ENCODE results near the gene EYA2.
A peak's percentile ranks its signal among the peaks of the same experiment; 100 is the strongest.

EYA2 gene

GRCh38 chr20:47073766-47074475 lies 179.3 kb downstream of the EYA2 start:
- Mint-ChIP-seq H3K9me3 (peaks cover 47% of the 10 kb centered on the region), H3K4me1 (no peaks in the 10 kb centered on the region), H3K27me3 (ENCODE audit: low read depth) (no peaks in the 10 kb centered on the region), H3K4me3 (no peak overlapping the region), H3K27ac (no peak overlapping the region), H3K36me3 (ENCODE audit: low read depth) (peaks cover 52% of the 10 kb centered on the region)
- TF ChIP-seq CTCF (IDR thresholded peaks at IDR 0.05; ENCODE audit: unreplicated experiment in 3 of 3): no peak

- peaks cover 54% of the 10 kb centered on the region for H3K36me3 Mint-ChIP-seq (ENCODE audit: low read depth)
Observed at GRCh38 chr20:47075263-47075662, 180.6 kb downstream of the EYA2 start.

GRCh38 chr20:47079047-47079446 lies 184.4 kb downstream of the EYA2 start:
- H3K4me3 Mint-ChIP-seq: no peak overlapping the region
- no peak overlapping the region for H3K27ac Mint-ChIP-seq
- TF ChIP-seq CTCF (IDR thresholded peaks at IDR 0.05; ENCODE audit: unreplicated experiment in 3 of 3): no peak
- H3K27me3 Mint-ChIP-seq (ENCODE audit: low read depth): no peaks in the 10 kb centered on the region
- peaks cover 42% of the 10 kb centered on the region for H3K36me3 Mint-ChIP-seq (ENCODE audit: low read depth)
- H3K9me3 Mint-ChIP-seq: peaks cover 40% of the 10 kb centered on the region
- no peaks in the 10 kb centered on the region for H3K4me1 Mint-ChIP-seq

More at GRCh38 chr20:47075263-47075662, 180.6 kb downstream of the EYA2 start:
- no peak for TF ChIP-seq CTCF (IDR thresholded peaks at IDR 0.05; ENCODE audit: unreplicated experiment in 3 of 3)
- Mint-ChIP-seq H3K4me1 (no peaks in the 10 kb centered on the region), H3K4me3 (no peak overlapping the region), H3K27me3 (ENCODE audit: low read depth) (no peaks in the 10 kb centered on the region), H3K9me3 (peaks cover 44% of the 10 kb centered on the region), H3K27ac (no peak overlapping the region)

- Mint-ChIP-seq H3K27me3 (ENCODE audit: low read depth) (no peaks in the 10 kb centered on the region), H3K27ac (peak overlapping the region in 2 of 3 experiments; percentile 51 to 66), H3K4me3 (no peak overlapping the region), H3K4me1 (no peaks in the 10 kb centered on the region), H3K9me3 (peaks cover 35% of the 10 kb centered on the region), H3K36me3 (ENCODE audit: low read depth) (peaks cover 35% of the 10 kb centered on the region)
- no peak for TF ChIP-seq CTCF (IDR thresholded peaks at IDR 0.05; ENCODE audit: unreplicated experiment in 3 of 3)
Observed at GRCh38 chr20:47080365-47080764, 185.7 kb downstream of the EYA2 start.

GRCh38 chr20:47086316-47086715 lies 191.7 kb downstream of the EYA2 start:
- H3K36me3 Mint-ChIP-seq (ENCODE audit: low read depth): no peaks in the 10 kb centered on the region
- H3K4me3 Mint-ChIP-seq: no peak overlapping the region
- H3K27me3 Mint-ChIP-seq (ENCODE audit: low read depth): no peaks in the 10 kb centered on the region
- no peak overlapping the region for H3K27ac Mint-ChIP-seq
- peaks cover 5% of the 10 kb centered on the region for H3K4me1 Mint-ChIP-seq
- no peaks in the 10 kb centered on the region for H3K9me3 Mint-ChIP-seq
- TF ChIP-seq CTCF (IDR thresholded peaks at IDR 0.05; ENCODE audit: unreplicated experiment in 3 of 3): no peak

GRCh38 chr20:47088335-47088734 lies 193.7 kb downstream of the EYA2 start:
- no peaks in the 10 kb centered on the region for H3K9me3 Mint-ChIP-seq
- no peak for TF ChIP-seq CTCF (IDR thresholded peaks at IDR 0.05; ENCODE audit: unreplicated experiment in 3 of 3)
- H3K36me3 Mint-ChIP-seq (ENCODE audit: low read depth): no peaks in the 10 kb centered on the region
- peaks cover 19% of the 10 kb centered on the region for H3K4me1 Mint-ChIP-seq
- H3K4me3 Mint-ChIP-seq: no peak overlapping the region
- no peak overlapping the region for H3K27ac Mint-ChIP-seq
- H3K27me3 Mint-ChIP-seq (ENCODE audit: low read depth): no peaks in the 10 kb centered on the region

Data from nephron (organoid).